Astrocyte of the cerebellum (primary cell): ENCODE data around the gene UBFD1.

Experiments used
- DNase-seq: peaks from one replicate; pipeline ENCODE4 v3.0.0-alpha.2; 2011; ENCODE audit warnings: low read depth
- H3K4me3 ChIP-seq: 2 replicates; pipeline ENCODE4 v1.5.1; 2011; ENCODE audit warnings: mild to moderate bottlenecking, low read depth, low read length, moderate library complexity
- in situ Hi-C: cut with HindIII; loops from 2 replicates; pipeline ENCODE4 v1.10.0; 2017; ENCODE audit warnings: low sequenced_read_pairs
- TF ChIP-seq, protein P1 (sequence below): IDR thresholded peaks from 2 replicates; pipeline ENCODE4 v1.5.1; 2012; ENCODE audit warnings: low read length, low read depth, moderate library complexity, mild to moderate bottlenecking; ENCODE audit errors: missing control alignments

Gene UBFD1

DNA sequence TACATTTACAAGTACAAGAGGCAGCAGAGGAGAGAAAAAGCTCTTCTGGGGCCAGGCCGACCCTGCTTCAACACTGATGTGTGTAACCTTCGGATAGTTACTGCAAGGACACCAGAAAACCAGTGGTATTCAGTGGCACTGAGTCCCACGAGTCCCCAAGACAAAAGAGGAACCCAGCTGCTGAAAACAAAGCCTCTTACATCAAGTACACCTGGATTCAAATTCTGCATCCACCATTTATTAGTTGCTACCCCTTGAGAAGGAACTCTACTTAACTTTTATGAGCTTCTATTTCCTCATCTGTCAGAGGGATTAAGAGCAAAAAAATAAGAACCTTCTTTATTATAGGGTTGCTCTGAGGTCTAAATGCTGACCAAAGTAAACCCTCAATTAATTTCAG lies 3.0 kb upstream of the UBFD1 start:
- H3K4me3 ChIP-seq = no peak overlapping the region
- TF ChIP-seq, protein P1, sequence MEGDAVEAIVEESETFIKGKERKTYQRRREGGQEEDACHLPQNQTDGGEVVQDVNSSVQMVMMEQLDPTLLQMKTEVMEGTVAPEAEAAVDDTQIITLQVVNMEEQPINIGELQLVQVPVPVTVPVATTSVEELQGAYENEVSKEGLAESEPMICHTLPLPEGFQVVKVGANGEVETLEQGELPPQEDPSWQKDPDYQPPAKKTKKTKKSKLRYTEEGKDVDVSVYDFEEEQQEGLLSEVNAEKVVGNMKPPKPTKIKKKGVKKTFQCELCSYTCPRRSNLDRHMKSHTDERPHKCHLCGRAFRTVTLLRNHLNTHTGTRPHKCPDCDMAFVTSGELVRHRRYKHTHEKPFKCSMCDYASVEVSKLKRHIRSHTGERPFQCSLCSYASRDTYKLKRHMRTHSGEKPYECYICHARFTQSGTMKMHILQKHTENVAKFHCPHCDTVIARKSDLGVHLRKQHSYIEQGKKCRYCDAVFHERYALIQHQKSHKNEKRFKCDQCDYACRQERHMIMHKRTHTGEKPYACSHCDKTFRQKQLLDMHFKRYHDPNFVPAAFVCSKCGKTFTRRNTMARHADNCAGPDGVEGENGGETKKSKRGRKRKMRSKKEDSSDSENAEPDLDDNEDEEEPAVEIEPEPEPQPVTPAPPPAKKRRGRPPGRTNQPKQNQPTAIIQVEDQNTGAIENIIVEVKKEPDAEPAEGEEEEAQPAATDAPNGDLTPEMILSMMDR = no peak
- in situ Hi-C loops = no loop called here
- no peak for DNase-seq

DNA sequence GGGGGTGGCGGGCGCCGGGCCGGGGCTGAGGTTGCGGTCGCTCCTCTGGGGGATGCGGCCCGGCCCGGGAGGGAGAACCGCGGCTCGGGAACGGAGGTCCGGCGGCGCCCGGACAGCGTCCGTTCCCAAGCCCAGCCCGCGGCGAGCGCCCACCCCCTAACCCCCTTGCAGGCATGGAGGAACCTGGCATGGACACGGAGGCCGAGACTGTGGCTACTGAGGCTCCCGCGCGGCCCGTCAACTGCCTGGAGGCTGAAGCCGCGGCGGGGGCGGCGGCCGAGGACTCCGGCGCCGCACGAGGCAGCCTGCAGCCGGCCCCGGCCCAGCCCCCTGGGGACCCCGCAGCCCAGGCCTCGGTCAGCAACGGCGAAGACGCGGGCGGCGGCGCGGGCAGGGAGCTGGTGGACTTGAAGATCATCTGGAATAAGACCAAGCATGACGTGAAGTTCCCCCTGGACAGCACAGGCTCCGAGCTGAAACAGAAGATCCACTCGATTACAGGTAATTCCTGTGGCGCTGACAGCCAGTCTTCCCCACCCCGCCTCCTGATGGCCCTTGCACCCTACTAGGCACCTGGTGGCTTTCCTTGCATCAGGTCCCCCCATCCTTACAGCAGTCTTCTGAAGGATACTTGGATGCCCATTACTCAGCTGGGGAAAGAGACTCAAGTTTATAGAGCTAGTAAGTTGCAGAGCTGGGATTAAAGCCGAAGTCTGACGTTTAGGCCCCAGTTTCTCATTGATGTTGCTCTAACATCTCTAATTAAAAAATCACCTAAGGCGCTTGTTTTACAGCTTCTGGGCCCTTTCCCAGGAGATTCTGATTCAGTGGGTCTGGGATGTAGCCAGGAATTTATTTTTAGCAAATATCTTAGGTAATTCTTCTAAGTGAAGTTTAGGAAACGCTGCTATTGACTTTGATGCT lies 514 bp downstream of the UBFD1 start:
- TF ChIP-seq, protein P1 = no peak
- in situ Hi-C loops = no loop called here
- DNase-seq = peak; percentile 22
- peak overlapping the region; percentile 92 for H3K4me3 ChIP-seq

DNA sequence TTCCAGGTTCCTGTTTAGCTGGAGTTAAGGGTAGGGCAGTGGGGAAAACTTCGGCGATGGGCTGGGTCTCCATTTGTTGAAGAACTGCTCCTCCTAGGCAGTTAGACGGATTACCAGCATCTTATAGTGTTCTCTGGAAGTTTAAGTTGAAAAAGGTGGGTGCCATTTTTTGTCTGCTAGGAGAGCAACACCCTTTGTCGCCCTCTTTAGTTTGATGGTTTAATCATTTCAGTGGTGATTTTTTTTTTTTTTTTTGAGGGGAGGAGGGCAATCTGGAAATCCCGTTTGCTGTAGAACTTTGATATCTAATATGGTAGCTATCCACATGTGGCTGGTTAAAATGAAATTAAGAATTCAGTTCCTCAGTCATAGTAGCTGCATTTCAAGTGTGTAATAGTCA lies 4.1 kb downstream of the UBFD1 start:
- no peak for DNase-seq
- H3K4me3 ChIP-seq = no peak overlapping the region
- TF ChIP-seq, protein P1 = no peak
- in situ Hi-C loops = no loop called here

DNA sequence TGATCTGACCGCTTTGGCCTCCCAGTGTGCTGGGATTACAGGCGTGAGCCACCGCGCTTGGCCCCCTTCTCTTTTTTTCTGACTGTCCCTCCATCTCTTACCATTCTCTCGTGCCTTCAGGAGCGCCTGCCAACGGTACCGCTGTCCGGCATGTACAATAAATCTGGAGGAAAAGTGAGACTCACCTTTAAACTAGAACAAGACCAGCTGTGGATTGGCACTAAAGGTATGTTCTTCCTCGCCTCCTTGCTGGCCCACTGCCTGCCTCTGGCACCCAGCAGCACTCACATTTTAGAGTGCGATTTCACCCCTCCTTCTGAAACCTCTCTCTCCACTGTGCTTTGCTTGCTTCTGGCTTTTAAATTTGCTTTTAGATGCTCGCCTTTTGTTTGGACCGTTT lies 5.0 kb downstream of the UBFD1 start:
- no peak overlapping the region for H3K4me3 ChIP-seq
- no peak for DNase-seq
- in situ Hi-C loops = no loop called here
- TF ChIP-seq, protein P1 = no peak

DNA sequence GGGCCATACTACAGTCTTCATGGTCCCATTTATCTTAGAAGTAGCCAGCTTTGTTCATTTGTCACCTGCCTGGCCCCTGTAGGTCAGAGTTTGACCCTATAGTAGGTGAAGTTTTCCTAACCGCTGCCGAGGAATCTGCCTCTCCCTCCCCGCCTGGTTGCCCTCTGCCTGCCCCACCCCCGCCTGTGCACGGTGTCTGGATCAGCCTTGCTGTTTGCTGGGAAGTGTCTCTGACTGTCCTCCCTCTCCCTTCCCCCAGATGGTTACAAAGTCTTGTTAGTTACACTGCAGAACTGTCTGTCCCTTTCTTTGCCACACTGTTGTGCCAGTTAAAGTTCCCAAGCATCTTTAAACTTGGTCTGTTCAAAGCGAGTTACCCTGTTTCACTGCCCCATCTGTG lies 5.7 kb downstream of the UBFD1 start:
- H3K4me3 ChIP-seq = no peak overlapping the region
- TF ChIP-seq, protein P1 = no peak
- in situ Hi-C loops = no loop called here
- no peak for DNase-seq

DNA sequence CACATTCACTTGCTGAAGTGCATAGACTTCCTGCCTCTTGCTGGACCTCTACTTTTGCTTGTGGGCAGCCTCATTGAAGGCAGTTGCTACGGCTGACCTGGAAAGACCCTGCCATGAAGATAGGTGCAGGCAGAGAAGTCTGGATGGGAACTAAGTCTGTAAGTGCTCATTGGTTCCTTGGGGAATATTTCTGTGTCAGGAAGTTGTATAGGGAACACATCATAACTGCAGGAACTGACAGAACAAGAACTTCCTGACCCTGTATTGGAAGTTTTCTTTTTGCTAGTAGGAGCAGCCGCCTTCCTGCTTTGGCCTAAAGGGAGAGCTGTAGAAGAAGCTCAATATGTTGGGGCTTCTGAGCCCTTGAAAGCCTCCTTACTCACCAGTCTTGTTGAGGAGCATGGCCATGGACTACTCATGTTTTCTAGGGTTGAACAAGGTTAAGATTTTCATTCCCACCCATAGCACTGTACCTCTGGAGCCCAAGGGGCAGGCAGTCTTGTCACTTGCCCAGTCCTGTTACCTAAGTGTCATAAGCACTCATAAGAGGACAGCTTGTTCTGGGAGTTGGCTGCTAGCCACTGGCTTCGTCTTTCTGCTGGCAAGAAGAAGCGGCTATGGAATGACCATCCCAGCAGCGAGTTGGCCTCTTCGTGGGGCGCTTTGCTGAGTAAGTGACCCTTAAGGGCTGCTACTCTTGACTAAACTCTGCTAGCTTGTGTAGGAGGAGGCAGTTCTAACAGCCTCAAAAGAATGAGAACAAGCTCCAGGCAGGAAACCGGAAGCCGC lies 7.2 kb downstream of the UBFD1 start:
- TF ChIP-seq, protein P1 = no peak
- in situ Hi-C loops = no loop called here
- no peak for DNase-seq

More for the DNA sequence above, 7.2 kb downstream of the UBFD1 start:
- no peak overlapping the region for H3K4me3 ChIP-seq
